IPS-18a (cell line): Measurements from ENCODE around the gene CNOT6.
"Not testable (repeated sequence)": the region's sequence is repeated elsewhere in the genome, so short reads cannot be mapped to it uniquely, and the experiment has no call there.

Source experiments
- H3K27ac ChIP-seq: one replicate; pipeline ENCODE4 v1.5.1; 2013; ENCODE audit warnings: low read length
- H3K27me3 ChIP-seq: one replicate; pipeline ENCODE4 v1.6.1; 2013; ENCODE audit warnings: mild to moderate bottlenecking, low read length; ENCODE audit not compliant: control insufficient read depth, insufficient read depth
- H3K36me3 ChIP-seq: one replicate; pipeline ENCODE4 v1.6.1; 2013; ENCODE audit warnings: low read depth, low read length; ENCODE audit not compliant: control insufficient read depth
- H3K4me1 ChIP-seq: one replicate; pipeline ENCODE4 v1.6.1; 2013; ENCODE audit warnings: low read depth, low read length; ENCODE audit not compliant: control insufficient read depth
- H3K4me3 ChIP-seq: one replicate; pipeline ENCODE4 v1.5.1; 2013; ENCODE audit warnings: low read length
- H3K9ac ChIP-seq: one replicate; pipeline ENCODE4 v1.6.1; 2013; ENCODE audit warnings: mild to moderate bottlenecking, low read length, moderate library complexity
- H3K9me3 ChIP-seq: one replicate; pipeline ENCODE4 v1.6.1; 2013; ENCODE audit warnings: low read depth, low read length; ENCODE audit not compliant: control insufficient read depth

CNOT6 gene

DNA sequence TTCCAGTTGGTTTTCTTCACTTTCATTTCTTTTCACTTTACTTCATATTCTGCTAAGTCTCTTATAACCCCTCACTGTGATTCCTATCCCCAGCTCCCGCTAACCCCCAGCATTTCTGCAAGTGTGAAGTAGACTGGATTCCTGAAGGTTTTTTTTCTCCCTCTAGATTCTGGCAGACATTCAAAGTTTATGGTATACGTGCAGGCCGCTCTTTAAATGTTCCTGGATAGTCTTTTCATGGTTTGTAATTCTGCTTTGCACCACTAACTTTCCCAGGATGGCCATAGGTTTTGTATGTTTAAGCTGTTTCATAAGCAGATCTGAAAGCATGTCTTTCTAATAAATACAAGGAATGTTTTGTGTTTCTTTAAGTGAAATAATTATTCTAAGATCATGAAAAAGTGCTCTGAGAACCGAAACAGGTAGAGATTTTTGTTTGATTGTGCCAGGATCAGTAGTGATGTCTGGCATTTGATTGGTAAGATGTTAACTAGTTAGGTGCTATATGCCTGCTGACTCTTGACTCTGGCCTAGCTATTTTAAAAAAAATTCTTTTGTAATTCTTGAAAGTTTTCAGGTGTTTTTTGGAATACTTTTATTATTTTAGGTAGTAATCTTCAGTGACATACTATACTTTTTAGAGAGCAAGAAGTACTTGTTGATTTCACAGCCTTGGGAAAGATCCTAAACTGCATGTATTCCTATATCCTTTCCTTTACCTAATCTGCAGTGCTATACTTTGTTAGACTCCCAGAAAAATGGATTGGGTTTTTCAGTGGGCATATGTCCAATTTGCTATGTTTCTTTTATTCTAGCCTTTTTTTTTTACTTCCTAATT lies 29.7 kb downstream of the CNOT6 start:
- no peak overlapping the region for H3K4me3 ChIP-seq
- no peaks in the 10 kb centered on the region for H3K27me3 ChIP-seq
- no peak overlapping the region for H3K27ac ChIP-seq
- no peaks in the 10 kb centered on the region for H3K36me3 ChIP-seq
- no peaks in the 10 kb centered on the region for H3K9me3 ChIP-seq
- peaks cover 11% of the 10 kb centered on the region for H3K4me1 ChIP-seq
- no peak overlapping the region for H3K9ac ChIP-seq

- H3K9ac ChIP-seq: no peak overlapping the region
- no peak overlapping the region for H3K27ac ChIP-seq
- H3K36me3 ChIP-seq: peaks cover 12% of the 10 kb centered on the region
- no peaks in the 10 kb centered on the region for H3K27me3 ChIP-seq
- no peak overlapping the region for H3K4me3 ChIP-seq
- H3K4me1 ChIP-seq: peaks cover 11% of the 10 kb centered on the region
- H3K9me3 ChIP-seq: no peaks in the 10 kb centered on the region
Observed at GRCh38 chr5:180525399-180525798, 31.2 kb downstream of the CNOT6 start.

DNA sequence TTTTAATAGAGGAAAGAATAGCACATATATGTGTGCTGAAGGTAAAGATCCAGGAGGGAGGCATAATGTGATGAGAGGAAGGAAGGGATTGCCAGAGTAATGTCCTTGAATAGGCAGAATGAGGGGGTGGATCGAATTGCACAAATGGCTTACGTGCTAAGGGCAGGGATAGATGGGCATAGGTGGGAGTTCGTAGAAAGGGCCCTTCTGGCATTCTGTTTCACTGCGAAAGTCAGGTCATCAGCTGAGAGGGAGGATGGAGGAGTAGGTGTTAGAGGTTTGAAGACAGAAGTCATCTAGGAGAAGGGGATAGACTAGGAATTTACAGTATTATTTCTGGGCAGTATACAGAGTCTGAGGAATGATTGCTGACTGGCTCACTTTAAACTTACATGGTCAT lies 32.1 kb downstream of the CNOT6 start:
- H3K9ac ChIP-seq: no peak overlapping the region
- no peaks in the 10 kb centered on the region for H3K9me3 ChIP-seq
- H3K36me3 ChIP-seq: peaks cover 12% of the 10 kb centered on the region
- H3K4me1 ChIP-seq: peaks cover 11% of the 10 kb centered on the region
- no peak overlapping the region for H3K4me3 ChIP-seq
- H3K27ac ChIP-seq: no peak overlapping the region
- H3K27me3 ChIP-seq: no peaks in the 10 kb centered on the region

GRCh38 chr5:180527659-180528058 lies 33.5 kb downstream of the CNOT6 start:
- Histone ChIP-seq H3K27me3 (no peaks in the 10 kb centered on the region), H3K9me3 (no peaks in the 10 kb centered on the region), H3K9ac (no peak overlapping the region), H3K4me3 (no peak overlapping the region), H3K27ac (no peak overlapping the region), H3K4me1 (peaks cover 11% of the 10 kb centered on the region), H3K36me3 (peaks cover 20% of the 10 kb centered on the region)

DNA sequence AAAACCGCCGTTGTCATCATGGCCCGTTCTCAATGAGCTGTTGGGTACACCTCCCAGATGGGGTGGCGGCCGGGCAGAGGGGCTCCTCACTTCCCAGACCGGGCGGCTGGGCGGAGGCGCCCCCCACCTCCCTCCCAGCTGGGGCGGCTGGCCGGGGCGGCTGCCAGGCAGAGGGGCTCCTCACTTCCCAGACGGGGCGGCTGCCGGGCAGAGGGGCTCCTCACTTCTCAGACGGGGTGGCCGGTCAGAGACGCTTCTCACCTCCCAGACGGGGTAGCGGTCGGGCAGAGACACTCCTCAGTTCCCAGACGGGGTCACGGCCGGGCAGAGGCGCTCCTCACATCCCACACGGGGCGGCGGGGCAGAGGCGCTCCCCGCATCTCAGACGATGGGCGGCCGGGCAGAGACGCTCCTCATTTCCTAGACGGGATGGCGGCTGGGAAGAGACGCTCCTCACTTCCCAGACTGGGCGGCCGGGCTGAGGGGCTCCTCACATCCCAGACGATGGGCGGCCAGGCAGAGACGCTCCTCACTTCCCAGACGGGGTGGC lies 36.9 kb downstream of the CNOT6 start:
- not testable (repeated sequence) for H3K9ac ChIP-seq, H3K4me1 ChIP-seq, H3K27ac ChIP-seq, H3K9me3 ChIP-seq, H3K27me3 ChIP-seq, H3K4me3 ChIP-seq
- peaks cover 32% of the 10 kb centered on the region for H3K36me3 ChIP-seq

DNA sequence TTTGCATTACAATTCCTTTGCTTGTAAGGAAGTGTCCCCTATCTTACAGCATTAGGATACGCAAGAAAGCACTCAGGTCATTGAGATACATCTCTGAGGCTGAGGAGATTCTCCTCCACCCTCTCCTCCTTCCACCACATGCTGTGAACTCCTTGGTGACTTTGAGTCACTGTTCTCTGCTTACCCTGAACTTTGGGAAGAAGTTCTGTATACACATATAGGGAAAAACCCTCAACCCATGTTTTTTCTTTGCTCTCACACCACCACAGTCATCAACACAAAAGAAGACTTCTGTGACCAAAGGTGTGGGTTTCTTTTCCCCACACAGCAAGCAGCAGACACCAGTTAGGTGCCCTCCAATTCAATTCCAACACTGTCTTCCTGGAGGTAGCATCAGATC lies 38.1 kb downstream of the CNOT6 start:
- Histone ChIP-seq H3K9me3 (no peaks in the 10 kb centered on the region), H3K27ac (no peak overlapping the region), H3K4me3 (no peak overlapping the region), H3K9ac (no peak overlapping the region), H3K4me1 (no peaks in the 10 kb centered on the region), H3K36me3 (peaks cover 32% of the 10 kb centered on the region), H3K27me3 (no peaks in the 10 kb centered on the region)

- Histone ChIP-seq H3K4me3 (no peak overlapping the region), H3K4me1 (no peaks in the 10 kb centered on the region), H3K27me3 (no peaks in the 10 kb centered on the region), H3K9me3 (no peaks in the 10 kb centered on the region), H3K27ac (no peak overlapping the region), H3K9ac (no peak overlapping the region), H3K36me3 (peaks cover 32% of the 10 kb centered on the region)
Observed at GRCh38 chr5:180533845-180534244, 39.7 kb downstream of the CNOT6 start.

DNA sequence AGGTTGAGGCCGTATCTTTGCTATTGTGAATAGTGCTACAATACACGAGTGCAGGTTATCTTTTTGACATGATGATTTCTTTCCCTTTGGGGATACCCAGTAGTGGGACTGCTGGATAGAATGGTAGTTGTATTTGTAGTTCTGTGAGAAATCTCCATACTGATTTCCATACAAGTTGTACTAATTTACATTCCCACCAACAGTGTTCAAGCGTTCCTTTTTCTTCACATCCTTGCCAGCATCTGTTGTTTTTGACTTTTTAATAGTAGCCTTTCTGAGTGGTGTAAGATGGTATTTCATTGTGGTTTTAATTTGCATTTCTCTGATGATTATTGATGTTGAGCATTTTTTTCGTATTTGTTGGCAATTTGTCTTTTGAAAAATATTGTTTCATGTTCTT lies 41.4 kb downstream of the CNOT6 start:
- no peaks in the 10 kb centered on the region for H3K27me3 ChIP-seq
- no peaks in the 10 kb centered on the region for H3K9me3 ChIP-seq
- H3K9ac ChIP-seq: no peak overlapping the region
- H3K4me1 ChIP-seq: no peaks in the 10 kb centered on the region
- H3K36me3 ChIP-seq: peaks cover 25% of the 10 kb centered on the region
- H3K4me3 ChIP-seq: no peak overlapping the region
- no peak overlapping the region for H3K27ac ChIP-seq

DNA sequence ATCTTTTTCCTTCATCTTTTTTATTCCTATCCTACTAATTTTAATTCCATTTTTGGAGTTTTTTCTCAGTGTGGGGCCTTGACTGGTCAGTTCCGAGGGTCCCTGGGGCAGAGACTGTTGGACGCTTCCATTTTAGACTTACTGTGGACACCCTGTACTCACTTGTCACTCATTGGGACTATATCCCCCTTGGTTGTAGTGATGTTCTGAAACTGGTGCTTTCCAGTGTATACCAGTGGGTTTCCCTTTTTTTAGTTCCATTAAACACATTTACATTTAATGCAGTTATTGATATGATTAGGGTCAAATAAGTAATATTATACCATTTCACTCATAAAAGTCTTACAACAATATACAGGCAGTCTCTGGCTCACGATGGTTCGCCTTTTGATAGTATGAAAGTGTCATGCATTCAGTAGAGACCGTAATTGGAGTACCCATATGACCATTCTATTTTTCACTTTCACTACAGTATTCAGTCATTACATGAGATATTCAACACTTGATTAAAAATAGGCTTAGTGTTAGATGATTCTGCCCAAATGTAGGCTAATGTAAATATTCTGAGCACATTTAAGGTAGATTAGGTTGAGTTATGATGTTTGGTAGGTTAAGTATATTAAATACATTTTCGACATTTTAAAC lies 46.0 kb downstream of the CNOT6 start:
- Histone ChIP-seq H3K4me3 (no peak overlapping the region), H3K4me1 (no peaks in the 10 kb centered on the region), H3K9me3 (no peaks in the 10 kb centered on the region), H3K36me3 (peaks cover 21% of the 10 kb centered on the region), H3K27me3 (no peaks in the 10 kb centered on the region), H3K27ac (no peak overlapping the region), H3K9ac (no peak overlapping the region)

DNA sequence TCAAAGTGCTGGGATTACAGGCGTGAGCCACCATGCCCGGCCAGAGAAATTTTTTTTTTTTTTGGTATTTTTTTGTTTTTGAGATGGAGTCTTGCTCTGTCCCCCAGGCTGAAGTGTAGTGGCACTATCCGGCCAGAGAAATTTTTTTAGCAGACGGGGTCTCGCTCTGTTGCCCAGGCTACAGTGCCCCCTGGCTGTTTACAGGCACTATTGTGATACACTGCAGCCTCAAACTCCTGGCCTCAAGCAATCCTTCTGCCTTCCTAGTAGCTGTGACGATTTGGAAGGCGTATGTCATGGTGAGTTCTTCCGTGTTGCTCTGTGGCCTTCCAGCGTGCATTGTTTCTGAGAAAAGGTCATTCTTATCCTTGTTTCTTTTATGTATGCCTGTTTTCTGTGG lies 47.5 kb downstream of the CNOT6 start:
- Histone ChIP-seq H3K4me3 (no peak overlapping the region), H3K9me3 (no peaks in the 10 kb centered on the region), H3K27me3 (no peaks in the 10 kb centered on the region), H3K9ac (no peak overlapping the region), H3K27ac (no peak overlapping the region), H3K36me3 (peaks cover 16% of the 10 kb centered on the region), H3K4me1 (no peaks in the 10 kb centered on the region)

- H3K4me1 ChIP-seq: no peaks in the 10 kb centered on the region
- H3K36me3 ChIP-seq: peaks cover 20% of the 10 kb centered on the region
- H3K9ac ChIP-seq: no peak overlapping the region
- H3K27me3 ChIP-seq: no peaks in the 10 kb centered on the region
- no peak overlapping the region for H3K4me3 ChIP-seq
- H3K9me3 ChIP-seq: no peaks in the 10 kb centered on the region
- no peak overlapping the region for H3K27ac ChIP-seq
Observed at GRCh38 chr5:180545248-180545647, 51.1 kb downstream of the CNOT6 start.

DNA sequence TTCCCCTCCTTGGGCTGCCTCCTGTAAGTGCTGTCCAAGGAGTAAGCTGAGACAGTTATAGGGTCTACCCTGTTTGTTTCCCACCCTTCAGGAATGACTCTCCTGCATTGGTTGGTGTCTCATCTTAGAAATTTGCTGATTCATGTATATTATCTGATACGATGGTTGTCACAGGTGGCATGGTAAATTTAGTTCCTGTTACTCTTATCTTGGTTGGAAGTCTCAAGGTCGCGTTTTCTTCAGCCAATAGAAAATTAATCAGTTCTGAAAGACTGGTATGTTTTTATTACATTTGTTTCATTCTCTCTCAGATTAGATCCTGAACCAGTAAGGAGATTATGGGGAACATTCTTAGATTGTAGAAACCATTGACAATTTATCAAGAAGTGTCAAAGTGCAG lies 54.4 kb downstream of the CNOT6 start:
- Histone ChIP-seq H3K9ac (no peak overlapping the region), H3K4me1 (no peaks in the 10 kb centered on the region), H3K27me3 (no peaks in the 10 kb centered on the region), H3K27ac (no peak overlapping the region), H3K36me3 (peaks cover 38% of the 10 kb centered on the region), H3K9me3 (no peaks in the 10 kb centered on the region), H3K4me3 (no peak overlapping the region)
